Gastroesophageal sphincter (tissue), 3 donors: Measurements from ENCODE around the gene TPGS1.

Experiments used
- CTCF ChIP-seq, 4 experiments: fragments of 200-600 bp in 2 of 4; fragments of 450-650 bp in 2 of 4; sonication (generic) in 1 of 4; IDR thresholded peaks; one replicate each; pipeline ENCODE4 v1.5.1; 2017 to 2019; ENCODE audit warnings: antibody characterized with exemption in 4 of 4, mild to moderate bottlenecking in 2 of 4, moderate library complexity in 2 of 4
- POLR2A ChIP-seq, 2 donors: fragments of 450-650 bp; IDR thresholded peaks; one replicate each; pipeline ENCODE4 v1.6.1; 2017; ENCODE audit warnings: antibody characterized with exemption in 2 of 2, mild to moderate bottlenecking in 2 of 2, moderate library complexity in 1 of 2

- no peak for TF ChIP-seq CTCF (IDR thresholded peaks at IDR 0.05)
- TF ChIP-seq POLR2A (IDR thresholded peaks at IDR 0.05) = no peak
Measured at GRCh38 chr19:457636-458035, 49.7 kb upstream of the TPGS1 start.
